Glutamatergic neuron (in vitro differentiated cells): ENCODE results near the gene POC1A. TPM values are rescaled to one million over a fixed set of nuclear protein-coding genes. Genes with fewer than 3 reads are reported as not detected.
"Not testable (repeated sequence)": the region's sequence is repeated elsewhere in the genome, so short reads cannot be mapped to it uniquely, and the experiment has no call there.

Source experiments
- DNase-seq: peaks from one replicate; pipeline ENCODE4 v3.0.0; 2022
- H3K27ac Mint-ChIP-seq: one replicate; pipeline ENCODE4 v1.8.0; 2020; ENCODE audit warnings: mild to moderate bottlenecking, mixed read lengths, inconsistent platforms; ENCODE audit not compliant: unreplicated experiment
- H3K27me3 Mint-ChIP-seq: one replicate; pipeline ENCODE4 v1.8.0; 2020; ENCODE audit warnings: mild to moderate bottlenecking, moderate library complexity, mixed read lengths, inconsistent platforms; ENCODE audit not compliant: unreplicated experiment
- H3K36me3 Mint-ChIP-seq: one replicate; pipeline ENCODE4 v1.8.0; 2020; ENCODE audit warnings: mild to moderate bottlenecking, mixed read lengths, inconsistent platforms; ENCODE audit not compliant: unreplicated experiment
- H3K4me1 Mint-ChIP-seq: one replicate; pipeline ENCODE4 v1.8.0; 2020; ENCODE audit warnings: mild to moderate bottlenecking, low read depth, mixed read lengths, inconsistent platforms; ENCODE audit not compliant: unreplicated experiment
- H3K4me3 Mint-ChIP-seq: one replicate; pipeline ENCODE4 v1.8.0; 2020; ENCODE audit warnings: mild to moderate bottlenecking, mixed read lengths, inconsistent platforms; ENCODE audit not compliant: unreplicated experiment
- H3K9me3 Mint-ChIP-seq: one replicate; pipeline ENCODE4 v1.8.0; 2020; ENCODE audit warnings: mild to moderate bottlenecking, moderate library complexity, mixed read lengths, inconsistent platforms; ENCODE audit not compliant: unreplicated experiment
- CTCF ChIP-seq: fragments of 200-600 bp; sonication (generic); IDR thresholded peaks from one replicate; pipeline ENCODE4 v1.5.0; 2021; ENCODE audit not compliant: partially characterized antibody, unreplicated experiment
- total RNA-seq: library from RNA; stranded (reverse); fragmentation: NEBNext Ultra II Directional; extraction: Animal tissue kit (Norgen Biotek cat#: 25700); gene quantifications from one replicate; pipeline ENCODE4 v1.2.1, GENCODE V29; 2021; ENCODE audit not compliant: unreplicated experiment

POC1A gene
- total RNA-seq, 1 donor from 2014 or later = 3.2 TPM

- H3K4me1 Mint-ChIP-seq = peaks cover 5% of the 10 kb centered on the region
- H3K4me3 Mint-ChIP-seq = no peak overlapping the region
- DNase-seq = no peak
- H3K27ac Mint-ChIP-seq = no peak overlapping the region
- H3K27me3 Mint-ChIP-seq = peaks cover 4% of the 10 kb centered on the region
- no peak for TF ChIP-seq CTCF
- peaks cover 4% of the 10 kb centered on the region for H3K9me3 Mint-ChIP-seq
- no peaks in the 10 kb centered on the region for H3K36me3 Mint-ChIP-seq
Measured at GRCh38 chr3:52171514-52172261, 17.5 kb upstream of the POC1A start.

- H3K27me3 Mint-ChIP-seq, H3K36me3 Mint-ChIP-seq, H3K4me1 Mint-ChIP-seq, H3K9me3 Mint-ChIP-seq, DNase-seq, H3K27ac Mint-ChIP-seq, H3K4me3 Mint-ChIP-seq: not testable (repeated sequence)
Measured at GRCh38 chr3:52170217-52170616, 16.0 kb upstream of the POC1A start.

- Mint-ChIP-seq H3K27ac (no peak overlapping the region), H3K27me3 (no peaks in the 10 kb centered on the region), H3K4me1 (peaks cover 4% of the 10 kb centered on the region), H3K9me3 (peaks cover 1% of the 10 kb centered on the region), H3K4me3 (no peak overlapping the region), H3K36me3 (no peaks in the 10 kb centered on the region)
- TF ChIP-seq CTCF = no peak
- DNase-seq = no peak
Measured at GRCh38 chr3:52167240-52167639, 13.0 kb upstream of the POC1A start.

GRCh38 chr3:52162250-52162872 is 8.1 kb upstream of the POC1A start:
- H3K4me1 Mint-ChIP-seq = no peaks in the 10 kb centered on the region

GRCh38 chr3:52159503-52159902 is 5.3 kb upstream of the POC1A start:
- TF ChIP-seq CTCF = no peak
- H3K9me3 Mint-ChIP-seq = no peaks in the 10 kb centered on the region
- H3K4me1 Mint-ChIP-seq = no peaks in the 10 kb centered on the region
- no peak for DNase-seq
- no peaks in the 10 kb centered on the region for H3K27me3 Mint-ChIP-seq
- H3K27ac Mint-ChIP-seq = no peak overlapping the region
- no peak overlapping the region for H3K4me3 Mint-ChIP-seq
- no peaks in the 10 kb centered on the region for H3K36me3 Mint-ChIP-seq

More at GRCh38 chr3:52162250-52162872, 8.1 kb upstream of the POC1A start:
- Mint-ChIP-seq H3K4me3 (no peak overlapping the region), H3K27ac (no peak overlapping the region), H3K27me3 (no peaks in the 10 kb centered on the region), H3K9me3 (peaks cover under 1% of the 10 kb centered on the region), H3K36me3 (no peaks in the 10 kb centered on the region)
- no peak for TF ChIP-seq CTCF
- DNase-seq = no peak
